ENCODE results near the gene TCL1A.
A peak's percentile ranks its signal among the peaks of the same experiment; 100 is the strongest.
"Not testable (repeated sequence)": the region's sequence is repeated elsewhere in the genome, so short reads cannot be mapped to it uniquely, and the experiment has no call there.

Gene TCL1A, protein sequence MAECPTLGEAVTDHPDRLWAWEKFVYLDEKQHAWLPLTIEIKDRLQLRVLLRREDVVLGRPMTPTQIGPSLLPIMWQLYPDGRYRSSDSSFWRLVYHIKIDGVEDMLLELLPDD

DNA sequence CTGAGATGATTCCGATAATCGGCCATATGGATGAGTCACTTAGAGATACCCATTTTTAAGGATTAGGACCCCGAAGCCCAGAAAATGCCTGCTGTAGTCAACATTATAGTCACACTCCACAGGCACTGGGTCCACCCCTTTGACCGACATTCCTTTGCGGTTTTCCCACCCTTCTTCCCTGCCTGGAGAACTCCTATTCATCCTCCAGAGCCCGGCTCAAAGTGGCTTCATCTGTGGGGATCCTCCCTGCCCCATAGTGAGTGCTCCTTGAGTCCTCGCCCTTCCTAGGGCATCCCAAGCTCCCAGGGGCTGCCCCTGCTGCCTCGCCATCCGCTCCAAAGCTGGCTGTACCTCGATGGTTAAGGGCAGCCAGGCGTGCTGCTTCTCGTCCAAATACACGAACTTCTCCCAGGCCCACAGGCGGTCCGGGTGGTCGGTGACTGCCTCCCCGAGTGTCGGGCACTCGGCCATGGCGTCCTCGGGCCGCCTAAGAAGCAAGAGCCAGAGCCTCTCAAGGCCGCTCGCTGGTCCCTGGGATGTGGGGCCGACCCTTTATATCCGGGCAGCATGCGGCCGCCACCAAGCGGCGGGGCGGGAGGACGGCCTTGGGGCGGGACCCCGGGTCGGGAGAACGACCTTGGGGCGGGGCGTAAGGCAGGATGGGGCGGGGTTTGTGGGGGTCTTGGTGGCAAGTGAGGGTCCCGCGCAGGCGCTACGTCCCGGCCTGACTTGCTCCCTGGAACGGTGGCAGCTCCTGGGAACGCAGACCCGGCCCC, at the start of gene TCL1A:
Gene TCL1A (minus strand): TSS at position 530 of the 776 bp plus-strand sequence. CDS start 59 bp downstream, at position 471.
- no peak for DNase-seq (ENCODE audit: low read depth)

DNA sequence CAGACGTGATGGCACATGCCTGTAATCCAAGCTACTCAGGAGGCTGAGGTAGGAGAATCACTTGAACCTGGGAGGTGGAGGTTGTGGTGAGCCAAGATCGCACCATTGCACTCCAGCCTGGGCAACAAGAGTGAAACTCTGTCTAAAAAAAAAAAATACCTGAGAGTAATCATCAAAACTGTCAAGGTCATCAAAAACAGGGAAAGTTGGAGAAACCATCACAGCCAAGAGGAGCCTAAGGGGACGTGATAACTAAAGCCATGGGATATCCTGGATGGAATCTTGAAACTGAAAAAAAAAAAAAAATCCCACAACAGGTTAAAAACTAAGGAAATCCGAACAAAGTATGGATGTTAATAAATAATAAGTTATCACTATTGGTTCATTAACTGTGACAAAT, 49.1 kb upstream of the TCL1A start:
- not testable (repeated sequence) for DNase-seq (ENCODE audit: low read depth)

DNA sequence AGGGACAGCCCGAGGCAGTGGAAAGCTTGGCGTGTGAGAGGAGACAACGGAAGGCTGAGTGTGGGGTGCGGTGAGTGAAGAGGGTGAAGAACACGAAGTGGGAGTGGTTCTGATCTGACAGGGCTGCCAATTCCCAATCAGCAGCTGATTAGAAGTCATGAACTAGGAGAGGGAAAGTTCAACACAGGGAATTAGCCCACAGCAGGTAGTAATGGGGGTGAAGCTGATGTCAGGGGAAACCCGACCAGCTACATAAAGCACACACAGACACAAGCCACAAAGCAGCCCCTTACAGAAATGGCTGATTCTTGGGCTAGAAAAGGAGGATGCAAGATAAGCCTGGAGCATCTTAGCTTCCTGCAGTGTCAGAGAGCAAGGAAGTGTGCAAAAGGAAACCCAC, 47.5 kb upstream of the TCL1A start:
- no peak for DNase-seq (ENCODE audit: low read depth)

DNA sequence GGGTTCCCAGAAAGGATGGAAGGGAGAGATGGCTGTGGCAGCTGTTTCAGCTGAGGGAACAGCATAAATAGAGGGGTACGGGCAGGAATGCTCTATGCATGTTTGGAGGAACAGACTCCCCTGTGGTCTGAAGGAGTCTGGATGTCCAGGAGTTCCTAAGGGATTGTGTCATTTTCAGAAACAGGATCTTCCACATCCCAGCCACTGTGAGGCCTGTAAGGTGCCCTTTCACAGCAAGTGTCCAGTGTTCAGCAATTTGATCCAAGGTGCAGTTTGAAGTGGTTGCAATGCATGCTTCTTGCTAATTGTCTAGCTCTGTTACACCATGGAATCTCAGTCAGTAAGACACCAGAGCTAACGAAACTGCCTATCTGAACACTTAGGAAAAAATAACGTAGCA, 46.7 kb upstream of the TCL1A start:
- DNase-seq (ENCODE audit: low read depth) = no peak

DNA sequence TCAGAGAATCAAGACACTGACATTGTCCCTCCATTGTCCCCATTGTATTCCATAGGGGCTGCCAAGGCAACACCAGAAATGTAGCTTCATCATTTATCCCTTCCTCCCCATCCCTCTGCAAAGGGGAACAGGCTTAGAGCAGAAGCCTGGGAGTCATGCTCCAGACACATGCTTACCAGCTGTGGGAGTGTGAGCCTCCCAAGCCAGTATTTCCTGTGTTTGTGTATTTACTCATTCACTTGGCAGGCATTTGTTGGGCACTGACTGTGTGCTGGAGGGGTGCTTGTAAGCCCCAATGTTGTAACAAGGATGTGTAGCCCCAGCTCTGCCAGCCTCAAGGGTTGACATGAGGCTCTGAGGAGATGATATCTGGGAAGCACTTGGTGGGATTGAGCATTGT, 46.0 kb upstream of the TCL1A start:
- peak; percentile 1 for DNase-seq (ENCODE audit: low read depth)

DNA sequence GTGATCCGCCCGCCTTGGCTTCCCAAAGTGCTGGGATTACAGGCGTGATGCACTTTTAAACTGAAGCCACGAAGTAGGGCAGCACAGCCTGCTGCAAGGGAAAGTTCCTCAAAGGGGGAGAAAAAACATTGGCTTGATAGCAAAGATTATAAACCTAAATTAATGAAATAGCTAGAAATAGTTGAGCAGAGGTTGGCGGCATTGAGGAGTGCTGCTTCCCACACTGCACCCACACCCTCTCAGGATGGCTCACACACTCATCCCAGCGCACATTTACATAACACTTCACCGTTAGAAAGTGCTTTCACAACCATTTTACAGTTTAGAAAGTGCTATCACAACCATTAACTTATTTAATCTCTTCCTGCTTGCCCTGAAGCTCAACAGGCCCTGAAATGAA, 44.4 kb upstream of the TCL1A start:
- DNase-seq (ENCODE audit: low read depth) = no peak

DNA sequence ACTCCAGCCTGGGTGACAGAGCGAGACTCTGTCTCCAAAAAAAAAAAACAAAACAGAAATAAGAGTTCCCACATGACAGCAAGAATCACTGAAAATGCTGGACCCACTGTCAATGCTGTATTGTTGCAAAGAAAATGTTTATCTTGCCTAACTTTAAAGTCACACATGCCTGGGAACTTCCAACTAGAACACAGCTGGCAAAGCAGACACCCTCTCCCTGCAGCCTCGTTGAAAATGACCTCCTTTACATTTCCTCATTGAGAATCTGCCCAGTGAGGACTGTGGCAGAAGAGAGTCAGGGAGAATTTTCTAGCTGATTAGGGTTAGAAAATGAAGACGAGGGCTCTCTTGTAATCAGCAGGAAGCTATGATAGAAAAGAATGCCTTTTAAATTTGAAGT, 42.8 kb upstream of the TCL1A start:
- DNase-seq (ENCODE audit: low read depth) = no peak

DNA sequence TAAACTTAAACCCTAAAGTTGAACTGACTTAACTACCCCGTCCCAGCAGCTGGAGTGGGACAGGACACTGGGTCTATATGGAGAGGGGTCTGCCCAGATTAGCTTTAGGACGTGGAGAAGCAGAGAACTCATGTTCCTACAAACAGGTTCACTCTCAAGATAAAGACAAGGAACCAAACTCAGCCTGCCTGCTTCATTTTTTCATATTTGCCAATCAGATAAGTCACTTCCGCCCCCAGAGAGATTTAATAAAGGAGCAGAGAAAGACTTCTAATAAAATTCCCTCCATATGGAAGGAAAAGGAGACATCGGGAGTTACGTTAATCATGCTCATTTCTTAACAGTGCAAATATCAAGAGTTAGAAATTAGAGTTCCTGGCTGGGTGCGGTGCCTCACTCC, 42.2 kb upstream of the TCL1A start:
- no peak for DNase-seq (ENCODE audit: low read depth)

DNA sequence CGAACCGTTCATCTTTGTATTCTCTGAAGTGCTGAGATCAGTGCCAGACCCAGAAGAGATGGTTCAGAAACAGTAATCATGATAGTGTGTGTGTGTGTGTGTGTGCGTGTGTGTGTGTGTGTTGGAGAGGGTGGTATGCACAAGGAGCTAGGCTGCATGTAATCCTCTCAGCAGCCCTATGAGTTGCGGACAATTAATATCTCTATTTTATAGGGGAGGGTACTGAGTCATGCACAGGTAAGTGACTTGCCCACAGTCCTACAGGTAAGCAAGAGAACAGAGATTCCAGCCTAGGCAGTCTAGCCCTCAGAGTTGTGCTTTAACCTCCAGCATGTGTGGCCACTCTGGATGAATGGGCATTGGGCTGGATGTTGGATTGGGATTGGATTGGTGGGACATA, 27.9 kb upstream of the TCL1A start:
- no peak for DNase-seq (ENCODE audit: low read depth)

DNA sequence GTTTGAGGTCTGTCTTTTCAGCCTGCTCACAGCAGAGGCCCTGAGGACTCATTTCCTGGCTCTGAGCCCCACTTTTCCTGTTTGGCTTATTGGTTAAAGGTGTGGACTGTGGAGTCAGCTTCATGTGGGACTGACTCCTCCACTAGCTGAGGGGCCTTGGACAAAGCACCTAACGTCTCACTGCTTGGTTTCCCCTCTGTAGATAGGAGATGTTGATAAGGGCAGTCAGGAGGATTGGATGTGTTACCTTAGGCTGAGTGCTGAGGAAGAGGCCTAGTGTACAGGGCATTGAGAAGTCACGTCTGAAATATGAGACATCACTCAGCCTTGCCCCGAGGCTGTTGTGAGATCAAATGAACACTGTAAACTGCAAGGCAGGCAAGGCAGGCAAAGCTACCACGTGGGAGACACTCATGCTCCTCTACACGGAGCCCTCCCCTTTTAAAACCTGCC, 27.1 kb upstream of the TCL1A start:
- DNase-seq (ENCODE audit: low read depth) = peak; percentile 13

DNA sequence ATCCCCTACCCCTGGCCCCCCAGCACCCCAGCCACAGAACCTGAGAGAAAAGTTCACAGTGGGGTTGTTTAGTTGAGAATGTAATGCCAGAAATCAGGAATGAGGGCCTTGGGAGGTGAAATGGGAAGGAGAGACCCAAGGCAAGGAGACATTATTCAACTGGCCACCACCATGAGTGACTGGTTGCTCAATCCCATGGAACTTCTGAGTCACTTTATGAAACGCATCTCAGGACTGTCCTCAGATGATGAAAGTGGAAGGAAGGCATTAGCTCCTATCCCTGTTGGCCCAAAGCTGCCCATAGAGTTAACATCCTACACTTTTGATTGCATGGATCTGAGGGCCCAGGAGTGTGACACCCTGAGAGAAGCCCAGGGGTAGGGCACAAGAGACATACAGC, 25.4 kb upstream of the TCL1A start:
- no peak for DNase-seq (ENCODE audit: low read depth)

DNA sequence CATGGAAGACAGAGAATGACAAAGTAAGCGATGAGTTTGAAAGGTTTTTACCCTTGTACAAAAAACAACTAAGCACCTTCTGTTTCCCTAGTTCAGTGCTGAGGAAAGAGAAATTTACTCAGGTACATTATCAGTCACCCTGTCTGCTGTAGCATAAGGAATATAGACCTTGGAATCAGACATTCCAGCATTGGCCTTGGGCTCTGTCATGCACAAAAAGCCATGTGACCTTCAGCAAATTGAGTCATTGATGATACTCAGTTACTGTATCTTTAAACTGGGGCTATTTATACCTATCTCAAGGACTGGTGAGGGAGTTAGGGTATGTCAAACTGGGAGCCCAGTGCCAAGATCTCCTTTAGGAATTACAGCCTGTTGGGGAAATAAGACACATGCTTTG, 19.3 kb upstream of the TCL1A start:
- DNase-seq (ENCODE audit: low read depth) = no peak

DNA sequence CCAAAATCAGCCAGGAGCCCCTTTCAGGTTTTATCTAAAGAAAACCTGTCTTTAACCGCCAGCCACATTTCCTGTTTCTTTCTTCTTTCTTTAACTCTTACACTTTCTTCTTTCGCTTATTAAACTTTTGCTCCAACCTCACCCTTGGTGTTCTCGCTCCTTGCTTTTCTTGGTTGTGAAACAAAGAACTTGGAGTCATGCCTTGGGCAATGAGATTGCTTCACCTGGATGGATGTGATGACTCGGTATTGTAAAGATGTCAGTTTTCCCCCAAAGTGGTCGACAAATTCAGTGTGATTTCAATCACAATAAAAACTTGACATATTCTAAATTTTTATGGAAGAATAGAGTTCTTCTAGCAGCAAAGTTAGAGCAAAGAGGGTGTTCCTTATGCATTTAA, 16.2 kb upstream of the TCL1A start:
- DNase-seq (ENCODE audit: low read depth) = no peak

DNA sequence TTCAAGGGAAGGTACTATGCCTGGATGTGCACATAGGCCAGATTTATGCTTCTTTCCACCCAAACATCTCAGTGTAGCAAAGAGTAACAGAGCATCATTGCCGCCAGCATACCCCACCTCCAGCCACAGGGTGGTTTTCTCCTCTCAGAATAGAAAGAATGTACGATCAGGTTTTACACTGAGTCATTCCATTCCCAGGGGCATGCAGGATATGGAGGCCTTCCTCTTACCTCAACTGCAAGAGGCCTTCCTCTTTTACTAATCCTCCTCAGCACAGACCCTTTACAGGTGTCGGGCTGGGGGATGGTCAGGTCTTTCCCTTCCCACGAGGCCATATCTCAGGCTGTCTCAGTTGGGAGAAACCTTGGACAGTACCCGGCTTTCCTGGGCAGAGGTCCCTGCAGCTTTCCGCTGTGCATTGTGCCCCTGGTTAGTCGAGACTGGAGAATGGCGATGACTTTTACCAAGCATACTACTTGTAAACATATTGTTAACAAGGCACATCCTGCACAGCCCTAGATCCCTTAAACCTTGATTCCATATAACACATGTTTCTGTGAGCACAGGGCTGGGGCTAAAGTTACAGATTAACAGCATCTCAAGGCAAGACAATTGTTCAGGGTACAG, 15.6 kb upstream of the TCL1A start:
- not testable (repeated sequence) for DNase-seq (ENCODE audit: low read depth)

DNA sequence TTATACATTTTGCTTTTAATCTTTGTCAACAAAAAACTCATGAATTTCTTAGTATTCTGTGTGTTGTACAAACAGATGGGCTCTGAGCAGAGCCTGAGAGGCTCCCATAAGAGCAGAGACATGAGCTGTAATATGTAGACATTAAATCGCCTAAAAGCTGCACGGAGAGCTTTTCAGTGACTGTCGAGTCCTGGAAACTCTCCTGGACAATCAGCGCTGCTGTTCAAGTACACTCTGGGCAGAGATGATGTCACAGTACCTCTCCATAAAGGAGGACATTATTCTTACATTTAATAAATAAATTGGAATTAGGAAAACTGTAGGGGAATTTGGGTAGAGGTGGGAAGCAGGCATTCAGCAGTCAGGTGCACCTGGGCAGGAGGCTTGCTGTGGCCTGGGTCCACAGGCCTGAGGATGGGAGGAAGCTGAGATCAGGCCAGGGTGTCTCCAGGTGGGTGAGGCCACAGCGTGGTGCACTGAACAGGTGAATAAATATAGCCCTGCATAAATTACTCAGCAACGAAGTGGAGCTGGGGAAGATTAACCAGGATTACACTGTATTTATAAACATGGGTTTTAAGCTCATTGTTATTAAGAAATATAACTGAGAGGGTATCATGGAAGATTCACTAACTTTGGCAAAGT, 13.3 kb upstream of the TCL1A start:
- DNase-seq (ENCODE audit: low read depth) = no peak

DNA sequence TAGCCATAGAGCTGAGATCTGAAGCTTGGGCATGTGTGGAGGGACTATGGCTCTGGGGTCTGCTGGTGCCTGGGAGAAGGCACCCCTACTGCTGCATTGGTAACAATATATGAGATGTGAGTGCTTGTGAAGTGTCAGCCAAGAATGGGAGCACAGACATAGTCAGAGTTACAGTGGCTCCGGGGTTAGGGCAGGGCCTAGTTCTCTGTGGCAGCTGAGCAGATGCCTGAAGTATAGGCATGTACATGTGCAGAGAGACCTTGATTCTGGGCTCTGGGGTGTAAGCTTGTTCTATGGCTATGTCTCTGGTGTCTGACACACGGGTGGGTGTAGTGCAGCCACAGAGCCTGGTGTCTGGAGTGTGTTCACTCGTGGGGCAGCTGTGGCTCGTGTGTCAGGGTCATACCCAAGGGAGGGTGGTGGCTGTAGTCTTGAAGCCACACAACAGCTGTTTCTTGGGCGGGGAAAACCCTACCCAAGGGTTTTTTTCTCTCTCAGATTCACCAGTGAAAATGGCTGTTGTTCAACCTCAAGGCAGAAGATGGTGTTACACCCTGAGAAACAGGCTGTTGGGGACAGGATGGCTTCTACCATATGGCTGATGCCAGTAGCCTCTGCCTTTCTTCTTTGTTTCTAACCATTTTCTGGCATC, 11.9 kb upstream of the TCL1A start:
- DNase-seq (ENCODE audit: low read depth) = no peak

DNA sequence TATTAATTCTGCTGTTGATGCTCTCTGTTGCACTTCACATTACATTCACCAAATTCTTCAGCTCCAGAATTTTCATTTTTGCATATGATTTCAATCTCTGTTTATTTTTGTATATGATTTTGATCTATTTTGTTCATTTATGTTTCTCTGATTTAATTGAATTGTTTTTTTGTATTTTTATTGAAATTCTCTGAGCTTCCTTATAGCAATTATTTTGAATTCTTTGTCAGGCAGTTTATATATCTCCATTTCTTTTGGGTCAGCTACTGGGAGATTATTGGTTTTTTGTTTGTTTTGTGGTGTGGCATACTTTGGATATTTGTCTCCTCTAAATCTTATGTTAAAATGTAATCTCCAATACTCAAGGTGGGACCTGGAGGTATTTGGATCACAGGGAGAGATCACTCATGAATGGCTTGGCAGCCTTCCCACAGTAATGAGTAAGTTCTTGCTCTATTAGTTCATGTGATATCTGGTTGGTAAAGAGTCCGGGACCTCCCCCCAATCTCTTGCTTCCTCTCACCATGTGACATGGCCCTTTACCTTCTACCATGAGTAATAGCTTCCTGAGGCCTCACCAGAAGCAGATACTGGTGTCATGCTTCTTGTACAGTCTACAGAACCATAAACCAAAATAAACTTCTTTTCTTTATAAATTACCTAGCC, 8.7 kb upstream of the TCL1A start:
- no peak for DNase-seq (ENCODE audit: low read depth)

DNA sequence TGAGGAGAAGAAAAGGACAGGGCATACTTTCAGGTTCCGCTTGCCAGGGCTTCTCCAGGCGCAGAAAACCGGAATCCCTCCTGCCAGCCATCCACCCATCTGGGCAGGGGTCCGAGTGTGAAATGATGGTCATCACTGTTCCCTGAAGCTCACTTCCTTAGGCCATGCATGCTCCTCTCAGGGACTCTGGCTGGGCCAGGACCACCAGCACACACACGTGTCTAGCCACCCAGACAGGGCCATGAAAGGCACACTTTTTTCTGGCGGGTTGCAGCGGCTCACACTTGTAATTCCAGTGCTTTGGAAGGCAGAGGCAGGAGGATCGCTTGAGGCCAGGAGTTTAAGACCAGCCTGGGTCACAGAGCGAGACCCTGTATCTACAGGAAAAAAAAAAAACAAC, 1.5 kb downstream of the TCL1A start:
- no peak for DNase-seq (ENCODE audit: low read depth)

DNA sequence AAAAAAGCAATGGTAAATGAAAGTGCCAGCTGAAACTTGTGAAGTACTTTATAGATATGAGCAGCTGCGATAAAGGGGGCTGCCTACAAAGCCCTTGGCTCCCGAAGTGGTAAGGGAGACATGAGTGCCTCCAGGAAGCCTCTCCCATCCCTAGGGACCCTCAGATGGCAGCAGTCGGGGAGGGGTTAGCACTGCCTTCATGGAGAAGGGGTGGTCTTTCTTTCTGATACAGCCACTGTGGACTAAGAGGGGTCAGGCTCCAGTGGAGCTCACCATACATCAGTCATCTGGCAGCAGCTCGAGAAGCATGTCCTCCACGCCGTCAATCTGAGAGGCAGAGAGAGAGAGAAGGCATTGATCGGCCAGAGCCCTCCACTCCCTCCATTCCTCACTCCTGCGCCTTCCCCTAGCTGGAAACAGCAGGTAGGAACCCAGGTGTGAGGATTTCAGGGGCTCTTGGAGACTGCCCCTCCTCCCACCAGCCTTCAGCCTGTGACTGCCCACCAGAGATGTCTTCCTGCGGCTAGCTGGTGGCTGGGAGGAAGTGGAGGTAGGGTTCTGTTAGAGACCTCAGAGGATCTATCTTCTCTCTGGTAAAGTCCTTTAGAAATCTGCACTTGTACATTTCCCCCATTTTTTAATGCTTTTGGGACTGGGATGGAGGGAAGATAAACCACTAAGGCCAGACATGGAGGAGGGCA, 2.3 kb downstream of the TCL1A start:
- no peak for DNase-seq (ENCODE audit: low read depth)

DNA sequence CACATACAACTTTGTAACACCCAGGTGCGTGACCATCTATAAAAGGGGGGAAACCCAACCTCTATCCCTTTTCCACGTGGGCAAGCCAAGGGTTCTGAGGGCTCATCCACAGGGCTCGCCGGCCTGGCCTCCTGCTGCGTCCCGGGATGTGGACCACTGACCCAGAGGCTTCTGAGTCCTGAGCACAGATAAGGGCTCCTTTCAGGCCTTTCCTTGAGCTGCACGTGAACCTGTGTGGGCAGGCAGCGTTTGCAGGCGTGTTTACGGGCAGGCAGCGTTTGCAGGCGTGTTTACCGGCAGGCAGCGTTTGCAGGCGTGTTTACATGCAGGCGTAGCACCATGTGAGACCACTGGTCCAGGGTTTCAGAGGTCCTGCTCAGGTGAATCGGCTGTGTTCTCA, 3.8 kb downstream of the TCL1A start:
- no peak for DNase-seq (ENCODE audit: low read depth)

DNA sequence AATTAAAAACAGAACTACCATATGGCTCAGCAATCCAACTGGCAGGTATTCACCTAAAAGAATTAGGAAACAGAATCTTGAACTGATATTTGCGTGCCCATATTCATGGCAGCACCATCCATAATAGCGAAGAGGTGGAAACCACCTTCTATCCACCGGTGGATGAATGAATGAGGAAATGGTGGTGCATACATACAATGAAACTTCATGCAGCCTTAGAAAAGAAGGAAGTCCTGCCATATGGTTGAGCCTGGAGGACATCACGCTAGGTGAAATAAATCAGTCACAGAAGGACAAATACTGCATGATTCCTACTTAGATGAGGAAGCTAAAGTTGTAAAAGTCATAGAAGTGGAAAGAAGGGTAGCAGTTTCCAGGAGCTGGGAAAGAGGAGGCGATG, 6.6 kb downstream of the TCL1A start:
- no peak for DNase-seq (ENCODE audit: low read depth)

Measured in EH (cell line).